Vagina (tissue), 2 donors: ENCODE data around the gene ZMYND11. TPM values are rescaled to one million over a fixed set of nuclear protein-coding genes. Genes with fewer than 3 reads are reported as not detected.

Experiments used
- DNase-seq, 2 donors: peaks; one replicate each; pipeline ENCODE4 v3.0.0-alpha.2; 2017; ENCODE audit errors: extremely low spot score in 2 of 2
- H3K27ac ChIP-seq: fragments of 200-600 bp; sonication (generic); one replicate; pipeline ENCODE4 v1.5.1; 2019
- H3K27me3 ChIP-seq: fragments of 200-600 bp; sonication (generic); one replicate; pipeline ENCODE4 v1.5.1; 2019
- H3K36me3 ChIP-seq, 2 donors: fragments of 200-600 bp; sonication (generic); one replicate each; pipeline ENCODE4 v1.5.1; 2017 to 2019
- H3K4me1 ChIP-seq: fragments of 200-600 bp; sonication (generic); one replicate; pipeline ENCODE4 v1.5.1; 2019
- H3K4me3 ChIP-seq, 2 donors: fragments of 200-600 bp; sonication (generic); 1 replicate in 1 of 2; 2 replicates in 1 of 2; pipeline ENCODE4 v1.5.1; 2016 to 2019
- H3K9me3 ChIP-seq: fragments of 200-600 bp; sonication (generic); one replicate; pipeline ENCODE4 v1.5.1; 2019
- CTCF ChIP-seq, 3 experiments: fragments of 450-650 bp in 2 of 3; fragments of 200-600 bp in 1 of 3; sonication (generic) in 1 of 3; IDR thresholded peaks; one replicate each; pipeline ENCODE4 v1.5.1; 2017 to 2019; ENCODE audit warnings: antibody characterized with exemption in 3 of 3, mild to moderate bottlenecking in 2 of 3, moderate library complexity in 2 of 3
- POLR2A ChIP-seq, 2 donors: fragments of 450-650 bp; IDR thresholded peaks; one replicate each; pipeline ENCODE4 v1.6.1; 2017; ENCODE audit warnings: antibody characterized with exemption in 2 of 2, mild to moderate bottlenecking in 2 of 2, moderate library complexity in 2 of 2
- POLR2AphosphoS5 ChIP-seq, 2 donors: sonication (generic); formaldehyde crosslinking; IDR thresholded peaks; one replicate each; pipeline ENCODE4 v1.9.0; 2017; ENCODE audit warnings: antibody characterized with exemption in 2 of 2, mild to moderate bottlenecking in 2 of 2, low read depth in 1 of 2; ENCODE audit not compliant: insufficient read depth in 1 of 2
- intact Hi-C: fragments of 100-400 bp; cut with DNase I; formaldehyde crosslinking; loops from one replicate; pipeline ENCODE4 v1.15.1; 2023
- total RNA-seq: library from RNA; depleted of rRNA; stranded (reverse); fragments of >200 nt; gene quantifications from one replicate; pipeline ENCODE4 v1.2.3, GENCODE V29; 2016

ZMYND11 gene
- total RNA-seq, 1 donor from 2014 or later: 46.4 TPM

- Histone ChIP-seq H3K27me3 (no peaks in the 10 kb centered on the region), H3K27ac (no peak overlapping the region), H3K4me1 (no peaks in the 10 kb centered on the region), H3K4me3 (no peak overlapping the region), H3K36me3 (peaks cover 0 to 10% of the 10 kb centered on the region in 2 donors), H3K9me3 (no peaks in the 10 kb centered on the region)
- no peak for DNase-seq
- intact Hi-C loops: no loop called here
- no peak for TF ChIP-seq CTCF (IDR thresholded peaks at IDR 0.05)
- TF ChIP-seq POLR2A (IDR thresholded peaks at IDR 0.05): no peak
- TF ChIP-seq POLR2AphosphoS5 (IDR thresholded peaks at IDR 0.05; ENCODE audit: insufficient read depth in 1 of 2, low read depth in 1 of 2): no peak
These were observed 137.8 kb downstream of the ZMYND11 start for GRCh38 chr10:273088-273487.

DNA sequence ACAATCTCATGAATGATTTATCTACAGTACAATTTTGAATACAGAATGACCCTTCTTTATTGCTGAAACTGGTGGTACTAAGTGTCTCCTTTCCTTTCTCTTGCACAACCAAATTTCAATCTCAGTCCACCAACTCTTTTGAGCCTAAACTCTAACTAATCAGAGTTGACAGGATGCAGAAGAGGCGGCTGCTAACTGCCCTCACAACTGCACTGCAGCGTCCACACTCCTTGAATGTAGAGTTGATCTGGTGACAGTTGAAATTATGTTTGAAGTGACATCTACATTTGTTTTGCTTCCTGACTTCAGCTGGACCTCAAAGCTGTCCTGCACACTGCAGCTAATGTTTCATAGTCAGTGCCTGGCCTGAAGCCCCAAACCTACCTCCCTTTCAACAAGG, 139.6 kb downstream of the ZMYND11 start:
- Histone ChIP-seq H3K4me3 (no peak overlapping the region), H3K36me3 (peaks cover 0 to 13% of the 10 kb centered on the region in 2 donors), H3K9me3 (no peaks in the 10 kb centered on the region), H3K27me3 (no peaks in the 10 kb centered on the region), H3K4me1 (no peaks in the 10 kb centered on the region), H3K27ac (no peak overlapping the region)
- intact Hi-C loops: loop anchor here (5.0 kb wide), 1 partner anchor 492 kb away; no protein-coding TSS in a partner anchor
- no peak for DNase-seq
- TF ChIP-seq CTCF (IDR thresholded peaks at IDR 0.05) (no peak), POLR2A (IDR thresholded peaks at IDR 0.05) (no peak), POLR2AphosphoS5 (IDR thresholded peaks at IDR 0.05; ENCODE audit: insufficient read depth in 1 of 2, low read depth in 1 of 2) (no peak)

DNA sequence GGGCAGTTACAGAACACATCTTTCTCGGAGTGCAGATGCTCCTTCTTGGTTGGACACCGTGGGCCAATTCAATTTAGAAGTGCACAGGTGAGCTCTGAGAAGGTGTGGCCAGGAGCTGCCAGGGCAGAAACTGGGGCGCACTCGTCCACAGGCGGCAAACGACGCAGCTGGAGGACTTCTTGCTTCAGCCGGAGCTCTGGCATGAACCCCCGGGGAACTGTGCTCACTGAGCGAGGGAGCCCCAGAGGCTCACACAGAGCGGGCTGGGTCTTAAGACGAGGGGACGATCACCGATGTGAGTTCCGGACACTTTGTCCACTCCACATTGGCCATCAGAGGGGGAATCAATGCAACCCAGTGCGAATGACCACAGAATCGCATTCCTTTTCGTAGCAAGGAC, 140.4 kb downstream of the ZMYND11 start:
- Histone ChIP-seq H3K36me3 (peaks cover 0 to 17% of the 10 kb centered on the region in 2 donors), H3K9me3 (no peaks in the 10 kb centered on the region), H3K27ac (no peak overlapping the region), H3K27me3 (no peaks in the 10 kb centered on the region), H3K4me1 (no peaks in the 10 kb centered on the region), H3K4me3 (no peak overlapping the region)
- no peak for DNase-seq
- no peak for TF ChIP-seq POLR2AphosphoS5 (IDR thresholded peaks at IDR 0.05; ENCODE audit: insufficient read depth in 1 of 2, low read depth in 1 of 2)
- no peak for TF ChIP-seq CTCF (IDR thresholded peaks at IDR 0.05)
- no peak for TF ChIP-seq POLR2A (IDR thresholded peaks at IDR 0.05)
- intact Hi-C loops: loop anchor here (5.0 kb wide), 1 partner anchor 492 kb away; no protein-coding TSS in a partner anchor

DNA sequence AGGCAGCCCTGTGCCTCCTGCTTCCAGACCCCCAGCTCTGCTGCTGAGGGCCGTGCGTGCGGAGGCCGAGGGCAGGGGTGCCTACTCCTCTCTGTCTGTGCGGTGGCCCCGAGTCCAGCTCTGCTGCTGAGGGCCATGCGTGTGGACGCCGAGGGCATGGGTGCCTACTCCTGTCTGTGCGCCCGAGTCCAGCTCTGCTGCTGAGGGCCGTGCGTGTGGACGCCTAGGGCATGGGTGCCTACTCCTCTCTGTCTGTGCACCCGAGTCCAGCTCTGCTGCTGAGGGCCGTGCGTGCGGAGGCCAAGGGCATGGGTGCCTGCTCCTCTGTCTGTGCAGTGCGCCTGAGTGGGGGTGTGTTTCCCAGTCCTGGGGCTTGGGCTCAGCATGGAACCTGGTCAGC, 142.7 kb downstream of the ZMYND11 start:
- no peaks in the 10 kb centered on the region for H3K27me3 ChIP-seq
- H3K9me3 ChIP-seq: no peaks in the 10 kb centered on the region
- no peak overlapping the region for H3K4me3 ChIP-seq
- no peak overlapping the region for H3K27ac ChIP-seq
- H3K4me1 ChIP-seq: no peaks in the 10 kb centered on the region
- no peak for DNase-seq
- H3K36me3 ChIP-seq: peaks cover 0 to 38% of the 10 kb centered on the region in 2 donors
- intact Hi-C loops: loop anchor here (5.0 kb wide), 1 partner anchor 489 kb away; no protein-coding TSS in a partner anchor
- TF ChIP-seq POLR2A (IDR thresholded peaks at IDR 0.05): no peak
- TF ChIP-seq CTCF (IDR thresholded peaks at IDR 0.05): no peak
- no peak for TF ChIP-seq POLR2AphosphoS5 (IDR thresholded peaks at IDR 0.05; ENCODE audit: insufficient read depth in 1 of 2, low read depth in 1 of 2)

DNA sequence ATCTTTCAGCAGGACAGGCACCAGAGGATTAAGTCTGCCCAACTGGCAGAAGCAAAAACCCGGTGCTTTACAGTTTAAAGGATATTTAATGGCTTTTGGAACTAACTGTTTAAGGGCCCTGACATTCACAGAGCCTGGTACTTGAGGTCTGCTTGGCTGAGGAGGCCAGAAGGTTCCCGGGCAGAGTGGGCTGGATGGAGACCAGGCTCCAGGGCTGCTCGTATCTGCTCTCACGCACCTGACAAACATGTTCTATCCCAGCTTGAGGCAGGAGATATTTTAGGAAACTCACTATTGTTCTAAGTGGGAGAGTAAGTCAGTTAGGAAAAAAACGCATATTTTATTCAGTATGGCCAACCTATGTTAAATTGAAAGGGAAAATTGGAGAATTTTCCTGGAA, 143.5 kb downstream of the ZMYND11 start:
- DNase-seq: no peak
- Histone ChIP-seq H3K4me1 (no peaks in the 10 kb centered on the region), H3K4me3 (no peak overlapping the region), H3K27ac (no peak overlapping the region), H3K36me3 (peaks cover 0 to 41% of the 10 kb centered on the region in 2 donors), H3K9me3 (no peaks in the 10 kb centered on the region), H3K27me3 (no peaks in the 10 kb centered on the region)
- intact Hi-C loops: loop anchor here (5.0 kb wide), 1 partner anchor 489 kb away; no protein-coding TSS in a partner anchor
- TF ChIP-seq POLR2A (IDR thresholded peaks at IDR 0.05): no peak
- TF ChIP-seq POLR2AphosphoS5 (IDR thresholded peaks at IDR 0.05; ENCODE audit: insufficient read depth in 1 of 2, low read depth in 1 of 2): no peak
